K562 (cell line): ENCODE data around the gene MC1R. TPM values are rescaled to one million over a fixed set of nuclear protein-coding genes. Genes with fewer than 3 reads are reported as not detected.
A peak's percentile ranks its signal among the peaks of the same experiment; 100 is the strongest.

ENCODE experiments used
- ATAC-seq: fragments of 200-7000 bp; cut with Tn5 transposase; 3 replicates; pipeline ENCODE4 v1.9.1; 2020; ENCODE audit warnings: moderate library complexity
- BruUV-seq: library from RNA; stranded (reverse); fragments of 400-500 nt; replicated peaks from 2 replicates; lab custom pipeline; 2021; lab: Mats Ljungman, UMichigan
- CTCF ChIA-PET: fragments of 300-600 bp; formaldehyde crosslinking; extraction: SDS; loops from one replicate; lab custom pipeline; 2021; ENCODE audit warnings: low intra/inter-chr PET ratio; lab: Yijun Ruan, JAX
- POLR2A ChIA-PET: fragments of 300-600, 350-650 bp; sonication (Branson Sonifier 250); formaldehyde crosslinking; extraction: SDS; loops from one replicate; lab custom pipeline; 2021; ENCODE audit warnings: antibody characterized with exemption, inconsistent platforms; lab: Yijun Ruan, JAX
- DNase-seq, 4 experiments: peaks; one replicate each; pipeline versions ENCODE4 v3.0.0 to v3.0.0-alpha.2; 2011 to 2018; ENCODE audit warnings: low spot score in 3 of 4, mixed read lengths in 3 of 4; ENCODE audit errors: extremely low read depth in 1 of 4
- FAIRE-seq: peaks from 2 replicates; lab custom pipeline; 2011; peaks lifted over from hg19 to GRCh38; lab: Jason Lieb, UNC
- H2AFZ ChIP-seq: 2 replicates; pipeline ENCODE4 v1.6.0; 2011; ENCODE audit warnings: low read depth, low read length, control low read depth, inconsistent platforms
- H3K27ac ChIP-seq: fragments of 200-600 bp; 3 replicates; pipeline ENCODE4 v1.8.0; 2011; ENCODE audit warnings: low read depth, mild to moderate bottlenecking, control low read depth, inconsistent platforms, low read length, moderate library complexity, mixed read lengths; ENCODE audit errors: extremely low read depth
- H3K27me3 ChIP-seq, 2 experiments: fragments of 300-600 bp in 1 of 2; 2 replicates in 1 of 2; 3 replicates in 1 of 2; pipeline versions ENCODE4 v1.6.0 to v1.8.0; 2011; ENCODE audit warnings: inconsistent platforms in 2 of 2, low read length in 2 of 2, mild to moderate bottlenecking in 1 of 2, mixed read lengths in 1 of 2, moderate library complexity in 1 of 2; ENCODE audit not compliant: control insufficient read depth in 2 of 2, insufficient read depth in 2 of 2
- H3K36me3 ChIP-seq: fragments of 300-600 bp; 3 replicates; pipeline ENCODE4 v1.8.0; 2011; ENCODE audit warnings: mild to moderate bottlenecking, low read length, inconsistent platforms; ENCODE audit not compliant: control insufficient read depth, insufficient read depth
- H3K4me1 ChIP-seq, 2 experiments: fragments of 200-600 bp in 1 of 2; replicated peaks in 1 of 2; 2 replicates in 1 of 2; 3 replicates in 1 of 2; pipeline versions ENCODE4 v1.5.1 to v1.8.0; 2011; ENCODE audit warnings: inconsistent platforms in 2 of 2, low read length in 2 of 2, mild to moderate bottlenecking in 1 of 2, mixed read lengths in 1 of 2, moderate library complexity in 1 of 2; ENCODE audit not compliant: control insufficient read depth in 2 of 2, insufficient read depth in 2 of 2
- H3K4me2 ChIP-seq: 2 replicates; pipeline ENCODE4 v1.6.1; 2011; ENCODE audit warnings: low read length, control low read depth, inconsistent platforms, mixed read lengths; ENCODE audit not compliant: insufficient read depth
- H3K4me3 ChIP-seq: fragments of 200-600 bp; sonication (generic), shearing (Covaris generic); 2 replicates; pipeline ENCODE4 v1.5.1; 2016; ENCODE audit warnings: control low read depth, inconsistent platforms
- H3K79me2 ChIP-seq: fragments of 200-600 bp; 3 replicates; pipeline ENCODE4 v1.8.0; 2011; ENCODE audit warnings: low read length, inconsistent platforms; ENCODE audit not compliant: control insufficient read depth, insufficient read depth
- H3K9ac ChIP-seq, 2 experiments: 2 replicates each; pipeline versions ENCODE4 v1.6.0 to v1.6.1; 2011; ENCODE audit warnings: low read depth in 2 of 2, low read length in 2 of 2, control low read depth in 1 of 2, inconsistent platforms in 1 of 2, mild to moderate bottlenecking in 1 of 2, mixed read lengths in 1 of 2; ENCODE audit not compliant: insufficient read depth in 1 of 2
- H3K9me1 ChIP-seq: one replicate; pipeline ENCODE4 v1.6.0; 2011; ENCODE audit warnings: inconsistent platforms, mild to moderate bottlenecking, low read length, moderate library complexity; ENCODE audit not compliant: control insufficient read depth, insufficient read depth
- H3K9me3 ChIP-seq: replicated peaks from 2 replicates; pipeline ENCODE4 v1.5.1; 2011; ENCODE audit warnings: low read depth, low read length, inconsistent platforms; ENCODE audit not compliant: control insufficient read depth, insufficient read depth
- H4K20me1 ChIP-seq: replicated peaks from 2 replicates; pipeline ENCODE4 v1.6.1; 2011; ENCODE audit warnings: low read length, inconsistent platforms, mixed read lengths; ENCODE audit not compliant: control insufficient read depth, insufficient read depth
- CBFA2T3 ChIP-seq: fragments of 450-650 bp; IDR thresholded peaks from 2 replicates; pipeline ENCODE4 v1.6.1; 2017
- DNMT1 ChIP-seq: fragments of 450-650 bp; IDR thresholded peaks from 2 replicates; pipeline ENCODE4 v1.6.1; 2016; ENCODE audit warnings: antibody characterized with exemption, mild to moderate bottlenecking
- FOXJ3 ChIP-seq: sonication (generic); formaldehyde crosslinking; IDR thresholded peaks from 2 replicates; pipeline ENCODE4 v1.4.0; 2020; ENCODE audit warnings: mild to moderate bottlenecking, missing genetic modification reagents
- NR1H2 ChIP-seq: sonication (generic); formaldehyde crosslinking; IDR thresholded peaks from 2 replicates; pipeline ENCODE4 v1.4.0; 2020; ENCODE audit warnings: mild to moderate bottlenecking, missing genetic modification reagents
- POLR2G ChIP-seq: fragments of 200-400 bp; formaldehyde crosslinking; IDR thresholded peaks from 2 replicates; pipeline ENCODE4 v1.6.1; 2017; ENCODE audit warnings: low read depth, mild to moderate bottlenecking, antibody characterized with exemption, low read length, moderate library complexity
- WGBS: fragments of 100-300 bp; shearing (Covaris generic); methylation state at CpG from one replicate; pipeline ENCODE4 v1.1.6; 2016; ENCODE audit warnings: low coverage, mixed read lengths; ENCODE audit not compliant: insufficient coverage; ENCODE audit errors: missing lambda C conversion rate; 5-methylcytosine and 5-hydroxymethylcytosine counted together
- in situ Hi-C: fragments of 300-500 bp; cut with MboI; formaldehyde crosslinking; loops from 4 replicates; pipeline ENCODE4 v1.15.0; 2018; ENCODE audit warnings: inconsistent platforms, mixed read lengths
- intact Hi-C: fragments of 100-400 bp; cut with micrococcal nuclease; formaldehyde crosslinking; loops from 2 replicates; pipeline ENCODE4 v1.14.2; 2022
- polyA plus RNA-seq, 8 experiments: library from polyadenylated mRNA; depleted of rRNA in 4 of 8; stranded (reverse) in 5 of 8; unstranded in 3 of 8; fragments of >200 nt; fragmentation: Nextera tagmentation in 2 of 8; fragmentation: Illumina TruSeq in 1 of 8; extraction: Ambion mirVana in 2 of 8; extraction: Trizol in 1 of 8; gene quantifications; 2 replicates each; pipeline versions ENCODE4 v1.2.1 to v1.2.3, GENCODE V29; 2011 to 2014; ENCODE audit warnings: inconsistent platforms in 1 of 8, missing spikeins in 1 of 8
- total RNA-seq, 7 experiments: library from RNA; depleted of rRNA in 6 of 7; stranded (reverse); fragments of >200 nt in 6 of 7; fragmentation: Illumina TruSeq in 2 of 7; extraction: Trizol in 2 of 7; gene quantifications; 2 replicates each; pipeline versions ENCODE4 v1.2.1 to v1.2.3, GENCODE V29; 2011 to 2021; ENCODE audit warnings: low replicate concordance in 1 of 7

Gene MC1R
- total and polyA plus RNA-seq, 9 of the 15 experiments (the other 6 are each of a cell fraction or from before 2014, with no cell fraction given), result 0.14 to 5.3 (median 2.5) TPM; not detected in 1

GRCh38 chr16:89897204-89897603 is 21.5 kb upstream of the MC1R start:
- ChIA-PET CTCF (no interaction called here), POLR2A (interaction anchor here (0.7 to 1.0 kb wide), 3 partner anchors 25 to 1465 kb away, joined by 3 to 4 read pairs (median 3); no protein-coding TSS in a partner anchor)
- Histone ChIP-seq H3K9me3 (no peaks in the 10 kb centered on the region), H3K79me2 (no peaks in the 10 kb centered on the region), H3K4me2 (no peak overlapping the region), H2AFZ (no peak overlapping the region), H3K27ac (no peak overlapping the region), H3K9ac (no peak overlapping the region), H3K27me3 (no peaks in the 10 kb centered on the region), H3K4me3 (no peak overlapping the region), H3K36me3 (peaks cover 85% of the 10 kb centered on the region), H3K9me1 (no peaks in the 10 kb centered on the region), H3K4me1 (peaks cover 0 to 3% of the 10 kb centered on the region in 2 experiments; a peak in 1 of 5 replicates), H4K20me1 (no peaks in the 10 kb centered on the region)
- FAIRE-seq (no peak), ATAC-seq (no peak), DNase-seq (no peak)
- intact Hi-C loops (no loop called here), in situ Hi-C loops (no loop called here)
- TF ChIP-seq CBFA2T3, result no peak
- no peak for TF ChIP-seq NR1H2 (CRISPR knock-in tag)
- no peak for TF ChIP-seq DNMT1
- no peak for TF ChIP-seq FOXJ3 (CRISPR knock-in tag)
- TF ChIP-seq POLR2G, result 0 out of 2 replicates have a peak, but pooled peaks have one; percentile 19
- no TSS peak for BruUV-seq
- 98% methylated on average over 11 of the region's 11 CpGs for WGBS
